NCI-H1105 (cell line): ENCODE data around the gene GJA8.
"Not testable (repeated sequence)": the region's sequence is repeated elsewhere in the genome, so short reads cannot be mapped to it uniquely, and the experiment has no call there.

Source experiments
- DNase-seq: peaks from one replicate; lab custom pipeline; 2025; lab: John Stamatoyannopoulos, UW

Gene GJA8

GRCh38 chr1:147902253-147902845 lies at the start of gene GJA8:
TSS of gene GJA8 (plus strand) at chr1:147902795. CDS start at chr1:147907956, 5,161 bp downstream.
- no peak for DNase-seq

- no peak for DNase-seq
Measured at GRCh38 chr1:147853391-147853790, 49.2 kb upstream of the GJA8 start.

- not testable (repeated sequence) for DNase-seq
Measured at GRCh38 chr1:147854989-147855388, 47.6 kb upstream of the GJA8 start.

GRCh38 chr1:147855996-147856395 lies 46.6 kb upstream of the GJA8 start:
- not testable (repeated sequence) for DNase-seq

GRCh38 chr1:147867204-147867603 lies 35.4 kb upstream of the GJA8 start:
- not testable (repeated sequence) for DNase-seq

GRCh38 chr1:147878022-147878421 lies 24.6 kb upstream of the GJA8 start:
- DNase-seq: no peak

GRCh38 chr1:147879911-147880310 lies 22.7 kb upstream of the GJA8 start:
- no peak for DNase-seq

GRCh38 chr1:147882535-147882934 lies 20.1 kb upstream of the GJA8 start:
- no peak for DNase-seq

- peak; percentile 26 for DNase-seq
Measured at GRCh38 chr1:147890177-147890790, 12.3 kb upstream of the GJA8 start.

GRCh38 chr1:147891088-147891487 lies 11.5 kb upstream of the GJA8 start:
- no peak for DNase-seq

GRCh38 chr1:147892216-147892615 lies 10.4 kb upstream of the GJA8 start:
- no peak for DNase-seq

GRCh38 chr1:147892731-147893214 lies 9.8 kb upstream of the GJA8 start:
- DNase-seq: peak; percentile 52

GRCh38 chr1:147895123-147895522 lies 7.5 kb upstream of the GJA8 start:
- no peak for DNase-seq

GRCh38 chr1:147897029-147897752 lies 5.4 kb upstream of the GJA8 start:
- DNase-seq: peak; percentile 42

GRCh38 chr1:147897789-147898188 lies 4.8 kb upstream of the GJA8 start:
- DNase-seq: no peak

GRCh38 chr1:147904726-147905125 lies 2.1 kb downstream of the GJA8 start:
- DNase-seq: no peak

GRCh38 chr1:147907786-147908509 lies 5.4 kb downstream of the GJA8 start:
- no peak for DNase-seq

- no peak for DNase-seq
Measured at GRCh38 chr1:147912553-147912952, 10.0 kb downstream of the GJA8 start.

- DNase-seq: no peak
Measured at GRCh38 chr1:147913362-147913942, 10.9 kb downstream of the GJA8 start.

- no peak for DNase-seq
Measured at GRCh38 chr1:147919896-147920295, 17.3 kb downstream of the GJA8 start.

GRCh38 chr1:147924813-147925212 lies 22.2 kb downstream of the GJA8 start:
- DNase-seq: no peak

- DNase-seq: not testable (repeated sequence)
Measured at GRCh38 chr1:147927215-147927614, 24.6 kb downstream of the GJA8 start.
